Sigmoid colon (tissue), 7 donors: ENCODE data around the gene ENKUR. TPM values are rescaled to one million over a fixed set of nuclear protein-coding genes. Genes with fewer than 3 reads are reported as not detected.

ENCODE experiments used
- DNase-seq: peaks from one replicate; pipeline ENCODE4 v3.0.0-alpha.2; 2019
- H3K27ac ChIP-seq, 4 donors: fragments of 200-600 bp; sonication (generic); one replicate each; pipeline ENCODE4 v1.5.1; 2016 to 2019; ENCODE audit warnings: mild to moderate bottlenecking in 1 of 4
- H3K27me3 ChIP-seq, 3 donors: fragments of 200-600 bp; sonication (generic); one replicate each; pipeline ENCODE4 v1.5.1; 2019; ENCODE audit warnings: mild to moderate bottlenecking in 1 of 3
- H3K36me3 ChIP-seq, 4 donors: fragments of 200-600 bp; sonication (generic); one replicate each; pipeline ENCODE4 v1.5.1; 2016 to 2019
- H3K4me1 ChIP-seq, 4 donors: fragments of 200-600 bp; sonication (generic); one replicate each; pipeline ENCODE4 v1.5.1; 2017 to 2019
- H3K4me3 ChIP-seq, 4 donors: fragments of 200-600 bp; sonication (generic); one replicate each; pipeline ENCODE4 v1.5.1; 2017 to 2019; ENCODE audit warnings: mild to moderate bottlenecking in 2 of 4, moderate library complexity in 1 of 4
- H3K9me3 ChIP-seq, 4 donors: fragments of 200-600 bp in 3 of 4; sonication (generic) in 3 of 4; one replicate each; pipeline versions ENCODE4 v1.5.1 to v1.6.1; 2013 to 2019
- CTCF ChIP-seq, 4 experiments: fragments of 450-650 bp in 3 of 4; fragments of 200-600 bp in 1 of 4; IDR thresholded peaks; one replicate each; pipeline ENCODE4 v1.5.1; 2016 to 2019; ENCODE audit warnings: antibody characterized with exemption in 4 of 4, mild to moderate bottlenecking in 3 of 4, moderate library complexity in 2 of 4
- EP300 ChIP-seq, 4 donors: sonication (generic); formaldehyde crosslinking; IDR thresholded peaks; one replicate each; pipeline ENCODE4 v1.6.1; 2017; ENCODE audit warnings: antibody characterized with exemption in 4 of 4
- POLR2A ChIP-seq, 2 donors: fragments of 450-650 bp; IDR thresholded peaks; one replicate each; pipeline ENCODE4 v1.6.1; 2016; ENCODE audit warnings: antibody characterized with exemption in 2 of 2, mild to moderate bottlenecking in 2 of 2, moderate library complexity in 2 of 2
- POLR2AphosphoS5 ChIP-seq, 4 donors: sonication (generic); formaldehyde crosslinking; IDR thresholded peaks; one replicate each; pipeline ENCODE4 v1.6.1; 2017; ENCODE audit warnings: antibody characterized with exemption in 4 of 4
- WGBS, 2 donors: extraction: QIAGEN DNeasy Blood & Tissue Kit; methylation state at CpG; one replicate each; pipeline ENCODE4 v1.1.7; 2013; 5-methylcytosine and 5-hydroxymethylcytosine counted together
- intact Hi-C: fragments of 100-400 bp; cut with DNase I; formaldehyde crosslinking; loops from one replicate; pipeline ENCODE4 v1.15.1; 2023
- polyA plus RNA-seq, 3 donors: library from polyadenylated mRNA; stranded (reverse); fragments of 200-250 nt; gene quantifications; one replicate each; pipeline ENCODE4 v1.2.3, GENCODE V29; 2013
- small RNA-seq, 3 donors: library from RNA; depleted of rRNA; stranded (forward); fragments of <200 nt; gene quantifications; one replicate each; pipeline ENCODE3, GENCODE V24; 2016
- total RNA-seq, 4 donors: library from RNA; depleted of rRNA; stranded (reverse); fragments of >200 nt; gene quantifications; one replicate each; pipeline ENCODE4 v1.1.0, GENCODE V29; 2016
- donor health status: healthy with polysubstance abuse.
- donor health status: Bipolar disorder and iron deficiency.
- donor health status: healthy.

ENKUR gene
- total and polyA plus RNA-seq, 7 donors = under 0.01 to 0.60 TPM; not detected in 5

GRCh38 chr10:24935504-24936292, 80.3 kb downstream of the ENKUR start:
- no peak for DNase-seq
- H3K4me1 ChIP-seq = no peaks in the 10 kb centered on the region
- H3K27ac ChIP-seq = no peak overlapping the region
- no peak overlapping the region for H3K4me3 ChIP-seq
- no peaks in the 10 kb centered on the region for H3K9me3 ChIP-seq
- peaks cover 0 to 5% (median 0%) of the 10 kb centered on the region in 4 donors for H3K36me3 ChIP-seq
- intact Hi-C loops = no loop called here
- TF ChIP-seq EP300 (IDR thresholded peaks at IDR 0.05) = no peak
- TF ChIP-seq CTCF (IDR thresholded peaks at IDR 0.05) = no peak
- no peak for TF ChIP-seq POLR2AphosphoS5 (IDR thresholded peaks at IDR 0.05)
- no peak for TF ChIP-seq POLR2A (IDR thresholded peaks at IDR 0.05)
- WGBS, 2 donors = 49 to 75% methylated on average over 8 of the region's 8 CpGs
- no peaks in the 10 kb centered on the region for H3K27me3 ChIP-seq

Small RNAs within 50 kb of the gene (small RNA-seq; reads per million reads assigned to genes)
- gene AL512598.1 = 0 reads per million in 3 donors

Other genes with a start within 250 kb of the ENKUR start
- gene PRTFDC1, start 63.6 kb downstream of the ENKUR start, total RNA-seq = 10 to 100 TPM in 3 of 4 donors, 1 to 10 TPM in 1; 7.7 to 17.2 (median 12.3) TPM
- 1 to 10 TPM; 6.0 to 9.6 (median 6.6) TPM for gene PRTFDC1, start 63.6 kb downstream of the ENKUR start, polyA plus RNA-seq
- gene THNSL1, start 454 bp upstream of the ENKUR start, total RNA-seq = 1 to 10 TPM in 1 of 4 donors, under 1 TPM in 3; 0.36 to 1.9 (median 0.77) TPM
- 1 to 10 TPM; 1.2 to 2.1 (median 1.2) TPM for gene THNSL1, start 454 bp upstream of the ENKUR start, polyA plus RNA-seq
- 1 to 10 TPM in 2 of 4 donors, under 1 TPM in 2; 0.16 to 1.1 (median 0.81) TPM for gene GPR158, start 158.8 kb upstream of the ENKUR start, total RNA-seq
- gene GPR158, start 158.8 kb upstream of the ENKUR start, polyA plus RNA-seq = under 1 TPM in 1 of 3 donors, not detected in 2; 0.19 TPM